GM21737 (cell line): Measurements from ENCODE around the gene TPP1.

Experiments used
- ATAC-seq: cut with Tn5 transposase; IDR thresholded peaks from one replicate; pipeline ENCODE4 v1.9.1; 2021; ENCODE audit warnings: mild to moderate bottlenecking, moderate library complexity; ENCODE audit not compliant: unreplicated experiment

TPP1 gene

DNA sequence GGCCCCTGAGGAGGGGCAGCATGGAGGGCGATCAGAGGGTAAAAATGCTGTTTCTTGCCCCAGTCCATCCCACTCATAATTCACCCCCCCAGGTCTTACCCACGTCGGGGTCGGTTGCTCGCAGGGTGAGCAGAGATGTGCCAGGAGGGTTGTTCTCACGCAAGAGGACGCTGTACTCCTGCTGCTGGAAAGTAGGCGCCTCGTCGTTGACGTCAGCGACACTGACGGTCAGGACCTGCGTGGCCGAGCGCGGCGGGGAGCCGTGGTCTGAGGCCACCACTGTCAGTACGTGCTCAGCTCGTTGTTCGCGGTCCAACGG lies 10.3 kb upstream of the TPP1 start:
- no peak for ATAC-seq

DNA sequence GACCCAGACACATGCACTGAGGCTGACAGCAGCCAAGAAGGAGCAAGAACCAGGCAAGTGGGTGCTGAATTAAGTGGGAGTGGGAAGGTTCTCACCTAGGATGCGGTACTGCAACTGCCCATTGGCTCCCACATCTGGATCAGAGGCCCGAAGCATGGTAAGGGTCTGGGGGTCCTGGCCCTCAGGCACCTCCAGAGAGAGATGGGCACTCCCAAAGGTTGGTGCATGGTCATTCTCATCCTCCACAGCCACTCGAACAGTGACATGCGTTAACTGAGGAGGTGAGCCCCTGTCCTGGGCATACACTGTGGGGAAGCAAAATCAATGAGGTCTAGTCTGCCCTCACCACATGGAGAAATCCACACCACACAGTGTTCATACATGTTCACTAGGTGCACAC lies 9.3 kb upstream of the TPP1 start:
- no peak for ATAC-seq

DNA sequence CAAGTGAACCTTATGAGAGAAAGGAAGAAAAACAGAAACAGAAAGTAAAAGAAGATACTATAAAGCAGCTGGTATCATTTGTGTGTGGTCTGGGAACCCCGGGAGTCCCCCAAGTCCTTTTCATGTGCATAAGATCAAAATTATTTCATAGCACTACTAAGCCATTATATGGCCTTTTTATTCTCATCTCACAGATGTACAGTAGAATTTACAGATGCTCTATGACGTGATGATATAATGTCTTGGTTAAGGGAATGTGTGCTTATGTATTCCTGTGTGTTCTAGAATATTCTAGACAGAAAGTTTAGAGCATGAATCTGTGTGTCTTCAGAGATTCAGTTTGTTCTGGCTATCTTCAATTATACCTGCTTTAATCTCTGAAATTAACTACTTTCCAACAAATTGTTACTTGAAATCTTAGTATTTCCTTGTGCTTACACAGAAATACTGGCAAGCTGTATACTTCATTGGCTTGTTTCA lies 8.6 kb upstream of the TPP1 start:
- ATAC-seq = no peak

DNA sequence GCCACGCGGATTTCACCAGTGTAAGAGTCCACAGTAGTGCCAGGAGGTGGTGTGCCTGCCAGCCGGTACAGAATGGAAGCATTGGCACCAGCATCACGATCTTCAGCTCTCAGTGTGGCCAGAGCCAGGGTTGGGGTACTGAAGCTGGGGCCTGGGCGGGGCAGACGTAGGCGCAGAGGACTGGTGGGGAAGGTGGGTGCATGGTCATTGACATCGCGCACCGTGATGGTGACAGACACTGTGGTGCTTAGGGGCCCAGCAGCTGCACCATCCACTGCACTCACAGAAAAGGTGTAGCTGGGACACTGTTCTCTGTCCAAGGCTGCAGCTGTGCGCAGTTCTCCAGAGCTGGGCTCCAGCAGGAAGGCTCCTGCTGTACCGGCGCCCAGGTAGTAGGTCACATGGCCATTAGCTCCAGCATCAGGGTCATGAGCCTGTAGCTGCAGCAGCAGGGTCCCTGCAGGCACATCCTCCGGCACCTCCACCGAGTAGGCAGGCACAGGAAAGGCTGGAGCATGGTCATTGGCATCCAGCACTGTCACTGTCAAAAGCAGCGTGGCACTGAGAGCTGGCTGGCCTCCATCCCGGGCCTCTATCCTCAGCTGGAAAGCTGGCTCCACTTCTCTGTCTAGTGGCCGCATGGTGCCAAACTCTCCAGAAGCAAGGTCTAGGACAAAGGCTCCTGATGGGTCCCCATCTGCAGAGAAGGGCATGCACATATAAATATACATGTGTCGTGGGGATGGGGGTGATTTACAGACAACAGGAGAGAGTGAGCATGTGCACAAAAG lies 7.9 kb upstream of the TPP1 start:
- ATAC-seq = no peak

DNA sequence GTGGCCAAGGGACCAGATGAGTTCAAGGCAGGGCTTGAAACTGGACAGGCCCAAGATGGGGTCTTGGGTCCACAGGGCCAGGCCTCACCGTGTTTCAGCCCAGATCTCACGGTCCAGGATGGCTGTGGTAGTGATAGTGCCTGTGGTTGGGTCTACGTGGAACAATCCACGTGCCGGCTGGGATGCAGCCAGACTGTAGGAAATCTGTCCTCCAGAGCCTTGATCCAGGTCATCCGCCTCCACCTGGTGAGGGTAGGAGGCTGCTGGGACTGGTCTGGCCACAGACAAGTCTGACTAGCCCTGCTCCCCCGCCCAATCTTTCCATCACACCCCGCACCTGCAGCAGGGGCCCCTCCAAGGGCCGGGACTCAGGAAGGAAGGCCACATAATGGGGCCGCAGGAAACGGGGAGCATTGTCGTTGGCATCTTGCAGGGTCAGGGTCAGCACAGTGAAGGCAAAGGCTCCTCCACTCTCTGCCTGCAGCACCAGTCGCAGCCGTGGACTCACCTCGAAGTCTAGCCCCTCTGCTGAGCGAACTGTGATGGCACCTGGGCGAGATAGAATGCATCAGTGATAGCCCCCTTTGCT lies 6.7 kb upstream of the TPP1 start:
- no peak for ATAC-seq

DNA sequence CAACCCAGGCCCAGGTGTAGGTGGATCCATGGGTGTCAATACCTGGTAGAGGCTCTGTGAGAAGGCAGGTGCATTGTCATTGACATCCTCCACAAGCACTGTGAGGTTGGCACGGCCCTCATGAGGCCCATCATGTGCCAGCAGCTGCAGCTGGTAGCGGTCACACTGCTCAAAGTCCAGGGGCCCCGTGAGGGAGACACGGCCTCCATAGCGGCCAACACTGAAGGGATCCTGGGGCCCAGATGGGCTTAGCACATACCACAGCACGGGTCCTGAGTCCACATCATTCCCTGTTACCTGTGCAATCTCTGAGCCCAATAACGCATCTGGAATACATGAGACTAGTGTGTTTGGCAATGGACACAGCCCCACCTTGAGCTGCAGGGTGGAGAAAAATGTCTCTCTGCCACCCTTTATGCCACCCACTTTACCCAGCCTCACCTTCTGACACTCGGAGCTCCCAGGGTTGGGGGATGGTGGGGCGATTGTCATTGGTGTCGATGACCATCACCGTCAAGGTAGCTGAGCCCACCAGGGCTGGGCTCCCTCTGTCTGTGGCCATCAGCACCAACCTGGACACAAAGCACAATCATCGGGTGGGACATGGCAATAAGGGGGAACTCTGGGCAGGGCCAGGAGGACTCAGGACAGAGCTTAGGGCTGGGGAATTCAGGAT lies 6.1 kb upstream of the TPP1 start:
- no peak for ATAC-seq

DNA sequence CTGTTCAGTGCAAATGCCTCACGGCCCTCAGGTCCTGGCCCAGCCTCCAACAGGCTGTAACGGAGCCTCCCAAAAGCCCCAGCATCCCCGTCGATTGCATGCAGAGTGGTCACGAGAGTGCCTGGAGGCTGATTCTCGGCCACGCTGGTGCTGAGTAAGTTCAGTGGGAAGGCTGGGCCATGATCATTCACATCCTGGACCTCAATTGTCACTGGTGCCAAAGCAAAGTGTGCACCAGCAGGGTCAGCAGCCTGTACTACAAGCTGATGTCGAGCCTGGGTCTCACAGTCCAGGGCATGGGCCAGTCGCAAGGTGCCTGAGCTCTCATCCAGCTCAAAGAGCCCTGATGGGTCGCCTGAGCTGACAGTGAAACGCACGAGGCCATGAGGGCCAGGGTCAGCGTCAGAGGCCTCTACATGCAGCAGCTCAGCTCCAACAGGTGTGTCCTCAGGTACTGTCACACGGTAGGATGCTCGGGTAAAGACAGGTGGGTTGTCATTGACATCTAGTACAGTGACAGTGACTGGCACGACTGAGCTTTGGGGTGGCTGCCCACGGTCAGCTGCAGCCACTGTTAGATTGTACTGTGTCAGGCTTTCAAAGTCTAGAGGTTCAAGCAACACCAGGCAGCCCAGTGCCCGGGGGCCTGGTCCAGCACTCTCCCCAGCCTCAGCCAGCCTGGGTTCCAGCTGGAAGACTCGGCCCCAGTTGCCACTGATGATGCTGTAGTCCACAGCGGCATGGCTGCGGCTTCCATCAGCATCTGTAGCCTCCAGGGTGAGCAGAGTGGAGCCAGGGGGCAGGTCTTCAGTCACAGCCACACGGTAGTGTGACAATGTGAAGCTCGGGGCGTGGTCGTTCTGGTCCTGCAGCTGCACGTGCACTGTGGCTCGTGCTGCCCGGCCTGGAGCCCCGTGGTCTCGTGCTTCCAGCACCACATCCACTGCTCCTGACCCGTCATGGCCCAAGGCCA lies 4.5 kb upstream of the TPP1 start:
- ATAC-seq = no peak

DNA sequence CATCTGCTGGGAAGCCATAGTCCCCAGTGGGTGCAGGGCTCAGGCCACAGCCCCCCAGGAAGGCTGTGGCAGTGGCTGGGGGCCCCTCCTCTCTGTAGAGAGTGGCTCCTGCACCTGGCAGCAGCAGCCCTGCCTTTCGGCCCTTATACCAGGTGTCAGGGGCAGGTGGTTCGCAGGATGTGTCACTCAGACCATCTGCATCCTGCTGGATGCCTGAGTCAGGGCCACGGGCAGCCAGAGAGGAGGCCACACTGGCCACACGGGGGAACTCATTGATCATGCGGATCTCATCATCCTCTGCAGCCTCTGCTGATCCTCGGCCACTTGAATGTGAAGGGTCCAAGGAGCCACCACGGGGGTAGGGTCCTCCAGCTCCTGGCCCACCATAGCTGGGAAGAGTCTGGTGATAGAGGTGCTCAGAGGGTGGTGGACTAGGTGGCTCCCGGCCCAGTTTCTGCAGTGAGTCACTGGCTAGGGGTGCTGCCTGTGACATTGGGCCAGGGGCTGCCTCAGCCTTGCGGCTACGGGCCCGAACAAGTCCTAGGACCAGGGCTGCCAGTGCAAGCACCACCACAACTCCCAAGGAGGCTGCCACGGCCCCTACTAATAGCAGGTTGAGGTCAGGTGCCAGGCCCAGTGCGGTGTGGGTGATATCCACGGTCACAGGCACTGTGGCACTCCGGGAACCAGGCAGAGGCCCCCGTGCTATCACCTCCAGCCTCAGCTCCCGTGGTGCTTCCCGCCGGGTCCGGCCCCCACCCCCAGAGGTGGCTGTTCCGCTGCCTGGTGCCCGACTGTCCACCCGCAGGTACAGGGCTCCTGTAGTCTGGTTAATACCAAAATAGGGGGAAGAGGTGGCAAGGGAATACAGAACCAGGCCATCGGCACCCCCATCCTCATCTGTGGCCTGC lies 3.3 kb upstream of the TPP1 start:
- ATAC-seq = no peak

DNA sequence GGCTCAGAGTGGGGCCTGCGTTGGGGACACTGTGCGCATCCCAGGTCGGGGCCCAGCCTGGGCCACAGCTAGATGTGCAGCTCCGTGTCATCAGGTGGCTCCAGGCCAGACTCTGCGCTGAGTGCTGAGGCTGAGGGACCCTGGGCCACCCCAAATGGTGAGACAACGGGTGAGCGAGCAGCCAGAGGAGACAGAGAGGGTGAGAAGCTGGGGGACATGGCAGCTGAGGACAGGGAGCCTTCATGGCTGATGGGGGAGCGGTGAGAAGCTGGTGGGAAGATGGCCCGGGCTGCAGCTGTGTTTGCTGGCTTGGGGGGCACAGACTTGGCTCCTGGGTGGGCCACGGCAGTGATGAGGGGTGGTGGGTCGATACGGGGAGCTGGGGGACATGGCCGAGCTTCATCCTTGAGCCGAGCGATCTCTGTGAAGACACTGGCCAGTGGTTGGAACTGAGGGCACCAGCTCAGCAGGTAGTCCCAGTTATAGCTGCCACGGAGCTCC lies 2.5 kb upstream of the TPP1 start:
- ATAC-seq = no peak

DNA sequence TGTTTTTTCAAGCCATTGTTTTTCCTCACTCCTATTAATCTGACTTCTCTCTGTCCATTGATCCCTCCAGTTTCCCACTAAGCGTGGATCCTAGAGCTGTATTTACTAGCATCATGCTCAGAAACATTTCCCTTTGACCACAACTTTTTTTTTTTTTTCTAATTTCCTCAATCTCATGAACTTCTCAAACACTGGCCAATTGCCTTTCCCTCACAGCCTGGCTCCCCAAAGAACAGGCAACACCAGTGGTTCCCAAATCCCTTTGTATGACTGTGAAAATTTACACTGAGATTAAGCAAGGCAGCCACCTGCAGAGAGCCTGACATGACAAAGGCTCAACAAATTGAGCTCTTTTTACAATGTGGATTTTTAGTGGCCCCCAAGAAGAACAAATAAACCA lies 1.4 kb upstream of the TPP1 start:
- ATAC-seq = no peak

DNA sequence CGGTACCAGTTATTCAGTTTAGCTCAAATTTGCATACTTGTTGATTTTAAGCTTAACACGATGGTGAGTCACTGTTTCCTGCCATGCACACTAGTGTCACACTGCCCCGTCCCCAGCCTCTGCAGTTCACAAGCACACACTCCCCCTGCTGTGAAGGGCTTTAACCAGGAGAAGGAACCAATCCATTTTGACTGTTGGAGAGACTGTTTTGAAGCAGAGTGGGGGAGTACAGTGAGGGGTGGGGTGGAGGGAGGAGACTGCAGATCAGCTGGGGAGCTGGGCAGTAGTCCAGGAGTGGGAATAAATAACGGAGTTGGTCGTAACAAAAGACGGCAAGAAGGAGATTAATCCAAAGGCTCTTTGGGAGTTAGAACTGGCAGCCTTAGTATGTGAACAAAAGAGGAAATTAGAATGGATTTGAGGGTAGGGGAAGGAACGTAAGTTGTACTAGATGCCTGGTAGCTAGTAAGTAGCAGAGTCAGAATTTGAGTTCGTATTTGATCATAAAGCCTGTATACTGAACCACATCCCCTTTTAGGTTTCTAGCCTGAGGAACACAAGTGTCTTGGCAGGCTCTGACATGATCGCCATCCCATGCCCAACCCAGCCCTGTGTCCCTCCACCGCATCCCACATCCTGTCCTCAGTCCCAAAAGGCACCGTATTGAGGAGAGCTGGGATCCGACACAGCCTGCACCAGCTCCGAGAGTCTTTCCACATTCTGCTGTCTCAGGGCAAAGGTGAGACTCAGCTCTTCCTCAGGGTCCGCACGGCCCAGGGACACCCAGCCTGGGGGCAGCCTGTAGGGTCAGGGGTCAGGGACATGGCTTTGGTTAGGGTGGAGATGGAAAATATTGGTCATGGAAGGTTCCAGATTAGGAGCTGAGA lies 862 bp downstream of the TPP1 start:
- no peak for ATAC-seq

DNA sequence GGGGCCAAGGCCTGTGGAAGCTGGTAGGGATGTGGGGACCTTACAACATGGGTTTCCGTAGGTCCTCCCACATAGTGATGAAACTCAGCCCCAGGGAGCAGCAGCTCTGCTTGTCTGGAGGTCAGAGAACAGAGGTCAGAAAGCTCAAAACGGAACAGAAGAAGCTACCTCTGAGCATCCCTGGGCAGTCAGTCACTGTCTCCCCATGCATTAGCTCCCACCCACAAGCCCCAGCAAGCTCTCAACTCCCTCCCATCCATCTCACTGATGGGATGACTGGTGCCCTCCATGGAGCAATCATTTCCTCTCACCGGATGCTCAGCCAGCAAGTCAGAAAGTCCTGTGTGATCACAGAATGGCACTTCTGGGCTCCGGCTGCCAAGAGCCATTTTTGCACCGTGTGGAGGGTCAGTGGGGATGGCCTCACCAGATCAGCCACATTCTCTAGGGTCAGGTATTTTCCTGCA lies 1.9 kb downstream of the TPP1 start:
- no peak for ATAC-seq

DNA sequence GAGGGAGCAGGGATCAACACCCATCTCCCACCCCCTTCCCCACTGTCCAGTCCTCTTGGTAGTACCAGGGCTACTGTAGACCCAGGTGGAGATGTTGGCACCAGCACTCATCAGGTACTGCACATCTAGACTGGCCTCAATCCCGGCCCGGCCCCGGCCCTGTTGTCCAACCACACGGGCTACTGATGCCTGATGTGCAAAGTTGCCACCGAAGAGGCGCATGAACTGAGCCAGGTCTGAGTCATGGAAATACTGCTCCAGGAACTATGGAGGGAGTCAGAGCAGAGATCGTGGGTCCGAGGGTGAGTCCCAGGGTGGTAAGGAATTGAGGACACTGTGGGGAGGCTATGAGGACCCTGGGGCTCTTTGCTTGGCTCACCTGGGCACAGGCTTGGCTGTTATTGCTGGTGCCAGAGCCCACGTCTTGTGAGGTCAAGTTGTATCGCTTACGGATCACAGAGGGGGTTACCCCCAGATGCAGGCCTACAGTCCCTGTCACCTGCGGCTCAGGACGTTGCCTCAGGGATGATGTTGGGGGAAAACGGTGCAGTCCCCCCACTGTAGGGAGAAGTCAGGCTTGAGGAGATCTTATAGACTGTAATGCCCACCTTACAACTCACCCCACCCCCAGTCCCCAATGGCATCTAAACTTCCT lies 2.5 kb downstream of the TPP1 start:
- ATAC-seq = no peak

DNA sequence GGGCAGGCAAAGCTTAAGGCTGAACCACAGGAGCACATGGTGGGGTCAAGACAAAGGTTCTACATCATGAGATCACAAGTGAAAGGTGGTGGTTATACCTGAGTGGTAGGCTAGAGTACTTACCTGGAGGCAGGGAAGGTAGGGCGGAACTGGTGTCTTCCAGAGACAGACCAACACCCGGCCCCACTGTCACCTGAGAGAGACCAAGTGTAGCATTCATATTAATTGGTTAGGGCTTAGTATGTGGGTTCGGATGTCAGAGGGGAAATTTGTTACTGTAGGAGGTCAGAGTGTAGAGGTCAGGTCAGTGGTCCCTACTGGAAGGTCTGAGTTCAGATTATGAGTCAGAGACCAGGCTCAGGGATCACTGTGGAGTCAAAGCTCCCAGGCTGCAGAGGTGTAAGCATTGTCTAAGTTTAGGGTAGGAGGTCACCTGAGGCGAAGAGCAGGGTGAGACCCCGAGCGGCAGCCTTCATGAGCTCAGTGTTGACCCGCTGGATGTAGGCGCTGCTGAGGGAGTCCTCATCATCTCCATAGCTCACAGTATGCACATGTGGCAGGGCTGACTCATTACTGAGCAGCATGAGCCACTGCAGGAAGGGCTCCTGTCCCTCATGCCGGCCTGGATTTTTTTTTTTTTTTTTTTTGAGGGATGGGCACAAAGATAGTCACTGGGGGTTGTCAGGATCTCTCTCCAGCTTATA lies 3.2 kb downstream of the TPP1 start:
- ATAC-seq = no peak

DNA sequence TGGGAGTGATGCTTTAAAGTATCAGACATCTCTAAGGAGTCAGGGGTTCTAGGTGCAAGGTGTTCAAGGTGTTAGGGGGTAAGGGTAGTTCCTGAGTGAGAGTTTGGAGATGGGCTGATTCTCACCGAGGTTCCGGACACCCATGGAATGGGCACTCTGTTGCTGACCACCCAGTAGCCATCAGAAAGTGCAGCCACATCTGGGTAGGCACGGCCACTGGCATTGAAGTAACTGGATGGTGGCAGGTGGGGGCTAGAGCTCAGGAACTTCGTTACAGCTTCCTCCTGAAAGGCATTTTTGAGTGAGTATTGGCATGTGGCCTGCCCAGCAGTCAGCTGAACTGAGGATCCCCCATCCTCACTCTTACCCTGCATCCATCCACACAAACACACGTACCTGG lies 4.2 kb downstream of the TPP1 start:
- no peak for ATAC-seq

DNA sequence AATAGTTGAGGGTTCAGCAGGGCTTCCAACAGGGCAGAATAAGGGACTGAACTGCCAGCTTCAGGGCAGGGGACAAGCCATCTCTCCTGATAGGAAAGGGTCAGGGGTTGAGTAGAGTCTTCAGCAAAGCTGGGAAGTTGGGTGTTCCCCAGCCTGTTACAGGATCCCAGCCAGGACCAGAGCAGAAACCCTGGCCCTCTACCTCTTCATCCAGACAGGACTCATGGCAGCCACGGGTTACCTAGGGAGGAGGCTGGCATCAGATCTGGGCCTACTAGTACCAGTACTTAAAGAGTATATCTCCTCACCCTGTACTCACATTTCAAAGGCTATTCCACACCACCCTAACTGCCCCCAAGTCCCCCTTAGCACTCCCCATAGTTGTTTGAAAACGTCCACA lies 4.8 kb downstream of the TPP1 start:
- no peak for ATAC-seq

DNA sequence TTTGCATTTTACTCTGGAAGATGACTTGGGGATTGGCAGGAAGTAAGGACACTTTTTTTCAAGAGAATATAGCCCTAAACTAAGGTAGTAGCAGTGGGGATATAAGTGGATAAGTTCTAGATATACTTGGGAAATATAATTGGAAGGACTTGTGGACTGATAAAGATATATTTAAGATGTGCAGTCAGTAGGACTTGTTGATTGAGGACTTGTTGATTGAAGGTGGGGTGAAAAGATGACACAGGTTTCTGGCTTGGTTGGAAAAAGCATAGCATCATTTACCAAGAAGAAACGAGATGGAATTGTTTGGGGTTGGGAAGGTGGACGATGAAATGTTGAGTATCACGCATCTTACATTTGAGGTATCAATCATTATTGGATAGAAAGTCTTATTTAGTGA lies 5.7 kb downstream of the TPP1 start:
- no peak for ATAC-seq
